Measurements from ENCODE around the gene HBG1. TPM values are rescaled to one million over a fixed set of nuclear protein-coding genes. Genes with fewer than 3 reads are reported as not detected.
A peak's percentile ranks its signal among the peaks of the same experiment; 100 is the strongest.

HBG1 gene
- total RNA-seq, 4 donors from 2014 or later: not detected

GRCh38 chr11:5291207-5291838 lies 41.7 kb upstream of the HBG1 start:
- H3K4me1 ChIP-seq: no peaks in the 10 kb centered on the region
- no peaks in the 10 kb centered on the region for H3K27me3 ChIP-seq
- intact Hi-C loops (cut with DNase I): no loop called here
- WGBS: 93% methylated on average over 1 of the region's 1 CpG
- H3K4me3 ChIP-seq: no peak overlapping the region
- H3K9me3 ChIP-seq: no peaks in the 10 kb centered on the region
- no peak overlapping the region for H3K27ac ChIP-seq (replicated peaks in 1 of 4)
- TF ChIP-seq EP300 (IDR thresholded peaks at IDR 0.05) (no peak), POLR2A (IDR thresholded peaks at IDR 0.05; ENCODE audit: low read depth) (no peak)
- TF ChIP-seq, protein P1, sequence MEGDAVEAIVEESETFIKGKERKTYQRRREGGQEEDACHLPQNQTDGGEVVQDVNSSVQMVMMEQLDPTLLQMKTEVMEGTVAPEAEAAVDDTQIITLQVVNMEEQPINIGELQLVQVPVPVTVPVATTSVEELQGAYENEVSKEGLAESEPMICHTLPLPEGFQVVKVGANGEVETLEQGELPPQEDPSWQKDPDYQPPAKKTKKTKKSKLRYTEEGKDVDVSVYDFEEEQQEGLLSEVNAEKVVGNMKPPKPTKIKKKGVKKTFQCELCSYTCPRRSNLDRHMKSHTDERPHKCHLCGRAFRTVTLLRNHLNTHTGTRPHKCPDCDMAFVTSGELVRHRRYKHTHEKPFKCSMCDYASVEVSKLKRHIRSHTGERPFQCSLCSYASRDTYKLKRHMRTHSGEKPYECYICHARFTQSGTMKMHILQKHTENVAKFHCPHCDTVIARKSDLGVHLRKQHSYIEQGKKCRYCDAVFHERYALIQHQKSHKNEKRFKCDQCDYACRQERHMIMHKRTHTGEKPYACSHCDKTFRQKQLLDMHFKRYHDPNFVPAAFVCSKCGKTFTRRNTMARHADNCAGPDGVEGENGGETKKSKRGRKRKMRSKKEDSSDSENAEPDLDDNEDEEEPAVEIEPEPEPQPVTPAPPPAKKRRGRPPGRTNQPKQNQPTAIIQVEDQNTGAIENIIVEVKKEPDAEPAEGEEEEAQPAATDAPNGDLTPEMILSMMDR (IDR thresholded peaks at IDR 0.05): peak in 1 of 3 experiments; percentile 29
- DNase-seq (ENCODE audit: extremely low spot score): no peak
- no peaks in the 10 kb centered on the region for H3K36me3 ChIP-seq

DNA sequence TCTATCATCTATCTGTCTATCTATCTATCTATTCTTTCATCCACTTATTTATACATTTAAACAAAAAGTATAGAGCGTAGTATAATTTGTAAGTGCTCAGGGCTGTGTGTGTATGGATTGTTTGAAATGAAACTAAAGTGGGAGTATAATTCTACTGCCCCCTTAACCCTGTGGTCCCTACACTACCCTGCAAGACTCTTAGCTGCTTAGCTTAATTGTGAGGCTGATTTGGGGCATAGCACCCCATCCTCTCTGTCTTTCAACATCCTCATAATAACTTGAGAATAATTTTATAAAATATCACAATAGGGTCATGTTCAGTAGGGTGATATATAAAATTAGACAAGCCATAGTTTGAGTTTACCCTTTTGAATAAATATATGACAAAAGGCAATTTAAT lies 40.4 kb upstream of the HBG1 start:
- no peaks in the 10 kb centered on the region for H3K9me3 ChIP-seq
- H3K4me3 ChIP-seq: no peak overlapping the region
- no peak overlapping the region for H3K27ac ChIP-seq (replicated peaks in 1 of 4)
- WGBS: 94% methylated on average over 1 of the region's 1 CpG
- H3K4me1 ChIP-seq: no peaks in the 10 kb centered on the region
- TF ChIP-seq POLR2A (IDR thresholded peaks at IDR 0.05; ENCODE audit: low read depth) (no peak), EP300 (IDR thresholded peaks at IDR 0.05) (no peak), POLR2AphosphoS5 (IDR thresholded peaks at IDR 0.05) (no peak)
- TF ChIP-seq, protein P1 (IDR thresholded peaks at IDR 0.05): no peak
- no peaks in the 10 kb centered on the region for H3K27me3 ChIP-seq
- intact Hi-C loops (cut with DNase I): no loop called here
- H3K36me3 ChIP-seq: no peaks in the 10 kb centered on the region
- no peak for DNase-seq (ENCODE audit: extremely low spot score)

GRCh38 chr11:5289696-5290095 lies 40.0 kb upstream of the HBG1 start:
- H3K4me3 ChIP-seq: no peak overlapping the region
- no peaks in the 10 kb centered on the region for H3K27me3 ChIP-seq
- intact Hi-C loops (cut with DNase I): no loop called here
- no peak for DNase-seq (ENCODE audit: extremely low spot score)
- H3K9me3 ChIP-seq: no peaks in the 10 kb centered on the region
- no peaks in the 10 kb centered on the region for H3K36me3 ChIP-seq
- no peak overlapping the region for H3K27ac ChIP-seq (replicated peaks in 1 of 4)
- TF ChIP-seq POLR2A (IDR thresholded peaks at IDR 0.05; ENCODE audit: low read depth) (no peak), POLR2AphosphoS5 (IDR thresholded peaks at IDR 0.05) (no peak), EP300 (IDR thresholded peaks at IDR 0.05) (no peak)
- TF ChIP-seq, protein P1 (IDR thresholded peaks at IDR 0.05): no peak
- no peaks in the 10 kb centered on the region for H3K4me1 ChIP-seq

- intact Hi-C loops (cut with DNase I): no loop called here
- WGBS: 84% methylated on average over 6 of the region's 6 CpGs
- DNase-seq (ENCODE audit: extremely low spot score): no peak
- Histone ChIP-seq H3K4me3 (no peak overlapping the region), H3K27me3 (no peaks in the 10 kb centered on the region), H3K4me1 (no peaks in the 10 kb centered on the region), H3K27ac (replicated peaks in 1 of 4) (no peak overlapping the region), H3K36me3 (no peaks in the 10 kb centered on the region), H3K9me3 (no peaks in the 10 kb centered on the region)
- no peak for TF ChIP-seq EP300 (IDR thresholded peaks at IDR 0.05)
- TF ChIP-seq POLR2AphosphoS5 (IDR thresholded peaks at IDR 0.05): no peak
Observed at GRCh38 chr11:5288906-5289550, 39.4 kb upstream of the HBG1 start.

DNA sequence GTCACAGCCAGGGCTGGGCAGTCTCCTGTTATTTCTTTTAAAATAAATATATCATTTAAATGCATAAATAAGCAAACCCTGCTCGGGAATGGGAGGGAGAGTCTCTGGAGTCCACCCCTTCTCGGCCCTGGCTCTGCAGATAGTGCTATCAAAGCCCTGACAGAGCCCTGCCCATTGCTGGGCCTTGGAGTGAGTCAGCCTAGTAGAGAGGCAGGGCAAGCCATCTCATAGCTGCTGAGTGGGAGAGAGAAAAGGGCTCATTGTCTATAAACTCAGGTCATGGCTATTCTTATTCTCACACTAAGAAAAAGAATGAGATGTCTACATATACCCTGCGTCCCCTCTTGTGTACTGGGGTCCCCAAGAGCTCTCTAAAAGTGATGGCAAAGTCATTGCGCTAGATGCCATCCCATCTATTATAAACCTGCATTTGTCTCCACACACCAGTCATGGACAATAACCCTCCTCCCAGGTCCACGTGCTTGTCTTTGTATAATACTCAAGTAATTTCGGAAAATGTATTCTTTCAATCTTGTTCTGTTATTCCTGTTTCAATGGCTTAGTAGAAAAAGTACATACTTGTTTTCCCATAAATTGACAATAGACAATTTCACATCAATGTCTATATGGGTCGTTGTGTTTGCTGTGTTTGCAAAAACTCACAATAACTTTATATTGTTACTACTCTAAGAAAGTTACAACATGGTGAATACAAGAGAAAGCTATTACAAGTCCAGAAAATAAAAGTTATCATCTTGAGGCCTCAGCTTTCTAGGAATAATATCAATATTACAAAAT lies 38.6 kb upstream of the HBG1 start:
- Histone ChIP-seq H3K4me3 (no peak overlapping the region), H3K36me3 (no peaks in the 10 kb centered on the region), H3K27me3 (no peaks in the 10 kb centered on the region), H3K27ac (replicated peaks in 1 of 4) (no peak overlapping the region), H3K4me1 (no peaks in the 10 kb centered on the region), H3K9me3 (no peaks in the 10 kb centered on the region)
- intact Hi-C loops (cut with DNase I): no loop called here
- TF ChIP-seq, protein P1 (IDR thresholded peaks at IDR 0.05): no peak
- TF ChIP-seq EP300 (IDR thresholded peaks at IDR 0.05): no peak
- TF ChIP-seq POLR2AphosphoS5 (IDR thresholded peaks at IDR 0.05): no peak
- TF ChIP-seq POLR2A (IDR thresholded peaks at IDR 0.05; ENCODE audit: low read depth): no peak
- no peak for DNase-seq (ENCODE audit: extremely low spot score)
- 76% methylated on average over 7 of the region's 7 CpGs for WGBS

All from esophagus muscularis mucosa (tissue), 4 donors.